SK-N-SH treated with all-trans-retinoic acid at 6 μM for 48 hours (cell line): ENCODE results near the gene COL6A6.

Experiments used
- ATAC-seq: fragments of 200-7000 bp; cut with Tn5 transposase; 3 replicates; pipeline ENCODE4 v1.9.1; 2020; ENCODE audit warnings: mild to moderate bottlenecking, moderate library complexity
- ARNTL ChIP-seq: fragments of 450-650 bp; formaldehyde crosslinking; IDR thresholded peaks from 2 replicates; pipeline ENCODE4 v1.5.0; 2020; ENCODE audit warnings: low read depth, mild to moderate bottlenecking, moderate library complexity, borderline replicate concordance
- BACH2 ChIP-seq: fragments of 250-450 bp; sonication (Bioruptor Pico); IDR thresholded peaks from 2 replicates; pipeline ENCODE4 v1.9.0; 2021; ENCODE audit warnings: mild to moderate bottlenecking, borderline replicate concordance
- CREB5 ChIP-seq: fragments of 250-450 bp; sonication (Bioruptor Pico); IDR thresholded peaks from 2 replicates; pipeline ENCODE4 v1.5.1; 2020; ENCODE audit warnings: low read depth, mild to moderate bottlenecking, moderate library complexity
- CSDC2 ChIP-seq: fragments of 250-450 bp; sonication (Bioruptor Pico); IDR thresholded peaks from 2 replicates; pipeline ENCODE4 v1.5.0; 2020; ENCODE audit warnings: mild to moderate bottlenecking, moderate library complexity
- CSRNP3 ChIP-seq: fragments of 250-450 bp; sonication (Bioruptor Pico); IDR thresholded peaks from 2 replicates; pipeline ENCODE4 v1.5.1; 2021; ENCODE audit warnings: mild to moderate bottlenecking, moderate library complexity
- ESRRG ChIP-seq: fragments of 250-450 bp; sonication (Bioruptor Pico); IDR thresholded peaks from 2 replicates; pipeline ENCODE4 v1.6.1; 2021; ENCODE audit warnings: mild to moderate bottlenecking
- GLIS3 ChIP-seq: fragments of 250-450 bp; sonication (Bioruptor Pico); IDR thresholded peaks from 2 replicates; pipeline ENCODE4 v1.5.0; 2020; ENCODE audit warnings: mild to moderate bottlenecking, moderate library complexity
- ISL1 ChIP-seq: fragments of 250-450 bp; sonication (Bioruptor Pico); IDR thresholded peaks from 2 replicates; pipeline ENCODE4 v2.1.2; 2022; ENCODE audit warnings: mild to moderate bottlenecking, moderate library complexity
- OSR1 ChIP-seq: fragments of 250-450 bp; sonication (Bioruptor Pico); IDR thresholded peaks from 2 replicates; pipeline ENCODE4 v1.8.0; 2022; ENCODE audit warnings: moderate library complexity, mild to moderate bottlenecking, inconsistent platforms
- PATZ1 ChIP-seq: fragments of 250-450 bp; sonication (Bioruptor Pico); IDR thresholded peaks from 2 replicates; pipeline ENCODE4 v1.8.0; 2020; ENCODE audit warnings: mild to moderate bottlenecking, moderate library complexity, borderline replicate concordance
- POU6F1 ChIP-seq: fragments of 250-450 bp; sonication (Bioruptor Pico); IDR thresholded peaks from 2 replicates; pipeline ENCODE4 v1.8.0; 2021; ENCODE audit warnings: low read depth, mild to moderate bottlenecking, moderate library complexity, borderline replicate concordance
- PPARA ChIP-seq: fragments of 250-450 bp; sonication (Bioruptor Pico); IDR thresholded peaks from 2 replicates; pipeline ENCODE4 v1.5.0; 2020; ENCODE audit warnings: mild to moderate bottlenecking, borderline replicate concordance
- RARB ChIP-seq: fragments of 250-450 bp; sonication (Bioruptor Pico); IDR thresholded peaks from 2 replicates; pipeline ENCODE4 v1.8.0; 2021; ENCODE audit warnings: mild to moderate bottlenecking, moderate library complexity
- SNAI2 ChIP-seq: fragments of 250-450 bp; sonication (Bioruptor Pico); IDR thresholded peaks from 2 replicates; pipeline ENCODE4 v1.5.0; 2020; ENCODE audit warnings: mild to moderate bottlenecking, moderate library complexity
- TCF4 ChIP-seq: fragments of 250-450 bp; sonication (Bioruptor Pico); IDR thresholded peaks from 2 replicates; pipeline ENCODE4 v1.8.0; 2021; ENCODE audit warnings: mild to moderate bottlenecking, moderate library complexity, borderline replicate concordance
- TOX ChIP-seq: fragments of 250-450 bp; sonication (Bioruptor Pico); IDR thresholded peaks from 2 replicates; pipeline ENCODE4 v1.8.0; 2021; ENCODE audit warnings: mild to moderate bottlenecking, moderate library complexity, borderline replicate concordance
- TSHZ2 ChIP-seq: fragments of 250-450 bp; sonication (Bioruptor Pico); IDR thresholded peaks from 2 replicates; pipeline ENCODE4 v1.5.0; 2020; ENCODE audit warnings: mild to moderate bottlenecking, moderate library complexity
- ZC3H10 ChIP-seq: fragments of 250-450 bp; sonication (Bioruptor Pico); IDR thresholded peaks from 2 replicates; pipeline ENCODE4 v1.5.1; 2021; ENCODE audit warnings: mild to moderate bottlenecking, moderate library complexity
- ZFP3 ChIP-seq: fragments of 250-450 bp; sonication (Bioruptor Pico); IDR thresholded peaks from 2 replicates; pipeline ENCODE4 v1.5.0; 2020; ENCODE audit warnings: mild to moderate bottlenecking, moderate library complexity
- ZFP30 ChIP-seq: fragments of 450-650 bp; formaldehyde crosslinking; IDR thresholded peaks from 2 replicates; pipeline ENCODE4 v1.5.0; 2022; ENCODE audit warnings: mild to moderate bottlenecking, moderate library complexity
- ZNF70 ChIP-seq: fragments of 450-650 bp; formaldehyde crosslinking; IDR thresholded peaks from 2 replicates; pipeline ENCODE4 v1.5.0; 2020; ENCODE audit warnings: mild to moderate bottlenecking, moderate library complexity
- ZNF8 ChIP-seq: fragments of 450-650 bp; formaldehyde crosslinking; IDR thresholded peaks from 2 replicates; pipeline ENCODE4 v1.5.0; 2020; ENCODE audit warnings: mild to moderate bottlenecking, moderate library complexity

Gene COL6A6

DNA sequence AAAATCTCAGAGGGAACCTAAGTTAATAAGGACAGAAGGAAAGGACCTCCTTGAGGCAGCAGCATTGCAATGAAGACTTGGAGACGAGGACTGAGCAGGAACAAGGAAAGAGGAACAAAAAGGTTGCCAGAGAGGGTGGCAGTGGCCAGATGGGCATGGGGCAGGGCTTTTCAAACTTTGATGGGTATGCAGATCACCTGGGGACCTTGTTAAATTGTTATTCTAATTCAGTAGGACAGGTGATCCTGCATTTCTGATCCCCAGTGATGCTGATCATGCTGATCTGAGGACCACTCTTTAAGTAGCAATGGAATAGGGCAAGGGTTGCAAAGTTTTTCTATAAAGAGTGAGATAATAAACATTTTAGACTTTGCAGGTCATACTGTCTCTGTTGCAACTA, 11.1 kb downstream of the COL6A6 start:
- no peak for ATAC-seq
- TF ChIP-seq TCF4 (CRISPR knock-in tag) = no peak
- no peak for TF ChIP-seq ZNF70
- no peak for TF ChIP-seq ZFP3
- no peak for TF ChIP-seq GLIS3 (CRISPR knock-in tag)
- no peak for TF ChIP-seq TSHZ2 (CRISPR knock-in tag)
- no peak for TF ChIP-seq BACH2 (CRISPR knock-in tag)
- TF ChIP-seq ISL1 (CRISPR knock-in tag) = no peak
- TF ChIP-seq SNAI2 = no peak
- TF ChIP-seq CSDC2 (CRISPR knock-in tag) = no peak
- TF ChIP-seq RARB (CRISPR knock-in tag) = no peak
- no peak for TF ChIP-seq CSRNP3
- TF ChIP-seq PATZ1 (CRISPR knock-in tag) = no peak
- no peak for TF ChIP-seq ZFP30 (CRISPR knock-in tag)

DNA sequence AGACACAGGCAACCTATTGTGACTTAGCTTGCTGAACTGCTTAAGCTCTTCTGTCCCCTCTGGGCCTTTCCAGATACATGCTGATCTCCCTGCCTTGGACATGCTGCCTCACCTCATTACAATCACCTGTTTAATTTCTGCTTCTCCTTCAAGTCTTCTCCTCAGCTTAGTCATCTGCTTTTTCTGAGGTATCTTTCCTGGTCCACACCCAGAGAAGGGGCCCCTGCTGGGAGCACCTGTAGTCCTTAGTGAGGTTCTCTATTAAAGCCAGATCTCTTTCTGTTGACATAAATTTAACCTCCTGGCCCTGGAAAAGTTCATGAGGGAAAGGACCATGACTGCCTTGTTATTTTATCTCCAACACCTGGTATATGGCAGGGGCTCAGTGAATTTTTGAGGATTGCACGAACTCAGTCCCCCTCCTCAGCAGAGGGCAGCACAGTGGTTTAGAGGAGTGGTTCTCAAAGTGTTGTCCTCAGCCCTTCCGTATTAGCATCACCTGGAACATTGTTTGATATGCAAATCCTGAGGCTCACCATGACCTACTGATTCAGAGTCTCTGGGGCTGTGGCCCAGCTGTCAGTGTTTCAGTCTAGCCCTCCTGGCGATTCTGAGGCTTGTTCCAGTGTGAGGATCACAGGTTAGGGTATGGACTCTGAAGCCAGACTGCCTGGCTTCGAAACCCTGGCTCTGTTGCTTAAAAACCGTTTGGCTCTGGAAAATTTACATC, 12.7 kb downstream of the COL6A6 start:
- no peak for TF ChIP-seq OSR1 (CRISPR knock-in tag)
- no peak for TF ChIP-seq PATZ1 (CRISPR knock-in tag)
- TF ChIP-seq ZFP30 (CRISPR knock-in tag) = no peak
- TF ChIP-seq TCF4 (CRISPR knock-in tag) = no peak
- TF ChIP-seq TSHZ2 (CRISPR knock-in tag) = no peak
- TF ChIP-seq ZNF70 = no peak
- no peak for TF ChIP-seq PPARA (CRISPR knock-in tag)
- no peak for TF ChIP-seq ZFP3
- TF ChIP-seq ESRRG (CRISPR knock-in tag) = no peak
- TF ChIP-seq ISL1 (CRISPR knock-in tag) = no peak
- TF ChIP-seq CSRNP3 = no peak
- TF ChIP-seq RARB (CRISPR knock-in tag) = no peak
- no peak for TF ChIP-seq ZNF8 (CRISPR knock-in tag)
- no peak for TF ChIP-seq ARNTL (CRISPR knock-in tag)
- no peak for TF ChIP-seq BACH2 (CRISPR knock-in tag)
- TF ChIP-seq TOX (CRISPR knock-in tag) = no peak
- TF ChIP-seq POU6F1 (CRISPR knock-in tag) = no peak
- TF ChIP-seq CREB5 (CRISPR knock-in tag) = no peak
- TF ChIP-seq SNAI2 = no peak
- no peak for TF ChIP-seq ZC3H10 (CRISPR knock-in tag)
- ATAC-seq = no peak
